Stomach (tissue), 9 donors: Measurements from ENCODE around the gene SPOCD1. TPM values are rescaled to one million over a fixed set of nuclear protein-coding genes. Genes with fewer than 3 reads are reported as not detected.

ENCODE experiments used
- DNase-seq, 2 donors: peaks; one replicate each; pipeline versions ENCODE4 v3.0.0 to v3.0.0-alpha.2; 2013 to 2019
- H3K27ac ChIP-seq, 5 donors: fragments of 200-600 bp in 4 of 5; sonication (generic) in 4 of 5; one replicate each; pipeline ENCODE4 v1.5.1; 2013 to 2019; ENCODE audit warnings: mild to moderate bottlenecking in 1 of 5, moderate library complexity in 1 of 5
- H3K27me3 ChIP-seq, 3 donors: fragments of 200-600 bp; sonication (generic); one replicate each; pipeline ENCODE4 v1.5.1; 2017 to 2019; ENCODE audit warnings: mixed run types in 1 of 3
- H3K36me3 ChIP-seq, 4 donors: fragments of 200-600 bp; sonication (generic); 1 replicate in 3 of 4; 2 replicates in 1 of 4; pipeline ENCODE4 v1.5.1; 2016 to 2019
- H3K4me1 ChIP-seq, 4 donors: fragments of 200-600 bp; sonication (generic); one replicate each; pipeline ENCODE4 v1.5.1; 2016 to 2019
- H3K4me3 ChIP-seq, 4 donors: fragments of 200-600 bp; sonication (generic) in 3 of 4; one replicate each; pipeline ENCODE4 v1.5.1; 2016 to 2019; ENCODE audit warnings: mild to moderate bottlenecking in 1 of 4
- H3K9me3 ChIP-seq, 4 donors: fragments of 200-600 bp; sonication (generic); one replicate each; pipeline ENCODE4 v1.5.1; 2016 to 2019
- CTCF ChIP-seq, 7 experiments: fragments of 450-650 bp in 4 of 7; fragments of 200-600 bp in 3 of 7; sonication (generic) in 3 of 7; IDR thresholded peaks; one replicate each; pipeline ENCODE4 v1.5.1; 2016 to 2019; ENCODE audit warnings: antibody characterized with exemption in 7 of 7, control low read depth in 2 of 7, mild to moderate bottlenecking in 1 of 7
- EP300 ChIP-seq: sonication (generic); formaldehyde crosslinking; IDR thresholded peaks from one replicate; pipeline ENCODE4 v1.6.1; 2017; ENCODE audit warnings: antibody characterized with exemption
- POLR2A ChIP-seq, 4 donors: fragments of 450-650 bp; IDR thresholded peaks; one replicate each; pipeline ENCODE4 v1.6.1; 2016; ENCODE audit warnings: antibody characterized with exemption in 4 of 4, control low read depth in 2 of 4, mild to moderate bottlenecking in 1 of 4, moderate library complexity in 1 of 4
- POLR2AphosphoS5 ChIP-seq, 3 donors: sonication (generic); formaldehyde crosslinking; IDR thresholded peaks; one replicate each; pipeline ENCODE4 v1.6.1; 2016; ENCODE audit warnings: antibody characterized with exemption in 3 of 3
- WGBS, 5 donors: extraction: QIAGEN DNeasy Blood & Tissue Kit in 3 of 5; methylation state at CpG; one replicate each; pipeline versions ENCODE4 v1.1.5 to v1.1.7; 2013 to 2018; 5-methylcytosine and 5-hydroxymethylcytosine counted together
- intact Hi-C: fragments of 100-400 bp; cut with DNase I; formaldehyde crosslinking; loops from one replicate; pipeline ENCODE4 v1.15.1; 2023; ENCODE audit warnings: low total_unique reads
- polyA plus RNA-seq, 3 donors: library from polyadenylated mRNA; stranded (reverse); fragments of 200-250 nt; gene quantifications; one replicate each; pipeline ENCODE4 v1.2.3, GENCODE V29; 2013
- total RNA-seq, 5 donors: library from RNA; depleted of rRNA; stranded (reverse); fragments of >200 nt; gene quantifications; one replicate each; pipeline versions ENCODE4 v1.1.0 to v1.2.3, GENCODE V29; 2014 to 2016
- donor health status: healthy with polysubstance abuse.
- donor health status: Bipolar disorder and iron deficiency.
- donor health status: healthy.

Gene SPOCD1
- total and polyA plus RNA-seq, 8 donors: 0.55 to 11.1 (median 4.5) TPM; not detected in 1

GRCh38 chr1:31759298-31760023 lies 56.4 kb downstream of the SPOCD1 start:
- Histone ChIP-seq H3K4me1 (peaks cover 31 to 41% (median 38%) of the 10 kb centered on the region in 4 donors), H3K27ac (no peak overlapping the region), H3K27me3 (peaks cover 0 to 51% (median 32%) of the 10 kb centered on the region in 3 donors), H3K9me3 (no peaks in the 10 kb centered on the region), H3K36me3 (no peaks in the 10 kb centered on the region), H3K4me3 (no peak overlapping the region)
- TF ChIP-seq EP300: no peak
- intact Hi-C loops: no loop called here
- 72 to 89% (median 79%) methylated on average over 10 of the region's 10 CpGs for WGBS, 5 donors
- no peak for DNase-seq

GRCh38 chr1:31758823-31759222 lies 57.0 kb downstream of the SPOCD1 start:
- Histone ChIP-seq H3K36me3 (no peaks in the 10 kb centered on the region), H3K9me3 (no peaks in the 10 kb centered on the region), H3K4me1 (peaks cover 34 to 45% (median 42%) of the 10 kb centered on the region in 4 donors), H3K27me3 (peaks cover 0 to 48% (median 32%) of the 10 kb centered on the region in 3 donors), H3K4me3 (no peak overlapping the region), H3K27ac (no peak overlapping the region)
- TF ChIP-seq POLR2A (IDR thresholded peaks at IDR 0.05): no peak
- WGBS, 5 donors: 86 to 93% (median 92%) methylated on average over 7 of the region's 7 CpGs
- intact Hi-C loops: no loop called here
- DNase-seq: no peak

GRCh38 chr1:31757989-31758388 lies 57.8 kb downstream of the SPOCD1 start:
- intact Hi-C loops: no loop called here
- peaks cover 0 to 40% (median 24%) of the 10 kb centered on the region in 3 donors for H3K27me3 ChIP-seq
- no peak overlapping the region for H3K27ac ChIP-seq
- DNase-seq: no peak
- no peaks in the 10 kb centered on the region for H3K36me3 ChIP-seq
- 95 to 96% (median 96%) methylated on average over 4 to 6 of the region's 6 CpGs for WGBS, 5 donors
- peaks cover 29 to 42% (median 40%) of the 10 kb centered on the region in 4 donors for H3K4me1 ChIP-seq
- H3K4me3 ChIP-seq: no peak overlapping the region
- H3K9me3 ChIP-seq: no peaks in the 10 kb centered on the region
- TF ChIP-seq POLR2AphosphoS5 (IDR thresholded peaks at IDR 0.05): no peak

GRCh38 chr1:31757204-31757679 lies 58.6 kb downstream of the SPOCD1 start:
- no peaks in the 10 kb centered on the region for H3K36me3 ChIP-seq
- no peak overlapping the region for H3K4me3 ChIP-seq
- no peak for DNase-seq
- H3K4me1 ChIP-seq: peaks cover 22 to 35% (median 33%) of the 10 kb centered on the region in 4 donors
- peaks cover 0 to 34% (median 17%) of the 10 kb centered on the region in 3 donors for H3K27me3 ChIP-seq
- intact Hi-C loops: no loop called here
- H3K9me3 ChIP-seq: no peaks in the 10 kb centered on the region
- TF ChIP-seq POLR2A (IDR thresholded peaks at IDR 0.05) (no peak), CTCF (IDR thresholded peaks at IDR 0.05) (peak in 1 of 7 experiments; percentile 4)
- no peak overlapping the region for H3K27ac ChIP-seq
- WGBS, 5 donors: 85 to 92% (median 86%) methylated on average over 8 of the region's 8 CpGs

- DNase-seq: no peak
- Histone ChIP-seq H3K27ac (no peak overlapping the region), H3K9me3 (no peaks in the 10 kb centered on the region), H3K27me3 (peaks cover 0 to 29% (median 12%) of the 10 kb centered on the region in 3 donors), H3K4me3 (no peak overlapping the region), H3K36me3 (no peaks in the 10 kb centered on the region), H3K4me1 (peaks cover 21 to 30% (median 26%) of the 10 kb centered on the region in 4 donors)
- WGBS, 5 donors: 92 to 99% (median 93%) methylated on average over 12 to 13 of the region's 13 CpGs
- TF ChIP-seq POLR2A (IDR thresholded peaks at IDR 0.05) (no peak), POLR2AphosphoS5 (IDR thresholded peaks at IDR 0.05) (no peak), CTCF (IDR thresholded peaks at IDR 0.05) (no peak), EP300 (no peak)
- intact Hi-C loops: no loop called here
Measured at GRCh38 chr1:31756578-31756977, 59.2 kb downstream of the SPOCD1 start.
